Skeletal muscle tissue (tissue), 4 donors: Measurements from ENCODE around the gene NRIP2. TPM values are rescaled to one million over a fixed set of nuclear protein-coding genes. Genes with fewer than 3 reads are reported as not detected.
"Not testable (repeated sequence)": the region's sequence is repeated elsewhere in the genome, so short reads cannot be mapped to it uniquely, and the experiment has no call there.

Experiments
- H3K27ac ChIP-seq: one replicate; pipeline ENCODE4 v1.7.0; 2013; ENCODE audit warnings: mild to moderate bottlenecking, low read depth, low read length, inconsistent platforms
- H3K27me3 ChIP-seq, 3 donors: one replicate each; pipeline ENCODE4 v1.7.0; 2013; ENCODE audit warnings: low read length in 3 of 3; ENCODE audit not compliant: control insufficient read depth in 3 of 3, insufficient read depth in 3 of 3
- H3K36me3 ChIP-seq, 3 donors: one replicate each; pipeline ENCODE4 v1.7.0; 2013; ENCODE audit warnings: low read length in 3 of 3; ENCODE audit not compliant: control insufficient read depth in 3 of 3, insufficient read depth in 3 of 3
- H3K4me1 ChIP-seq, 3 donors: one replicate each; pipeline ENCODE4 v1.7.0; 2013; ENCODE audit warnings: low read length in 3 of 3, mild to moderate bottlenecking in 3 of 3; ENCODE audit not compliant: control insufficient read depth in 3 of 3, insufficient read depth in 3 of 3
- H3K4me3 ChIP-seq, 3 donors: one replicate each; pipeline ENCODE4 v1.7.0; 2013; ENCODE audit warnings: low read length in 3 of 3
- H3K9ac ChIP-seq, 3 donors: one replicate each; pipeline ENCODE4 v1.7.0; 2013; ENCODE audit warnings: low read length in 3 of 3, mild to moderate bottlenecking in 3 of 3, moderate library complexity in 2 of 3, low read depth in 1 of 3
- H3K9me3 ChIP-seq, 3 donors: one replicate each; pipeline ENCODE4 v1.7.0; 2013; ENCODE audit warnings: low read length in 3 of 3; ENCODE audit not compliant: control insufficient read depth in 3 of 3
- total RNA-seq: library from RNA; depleted of rRNA; stranded (reverse); fragments of >200 nt; gene quantifications from one replicate; pipeline ENCODE4 v1.2.3, GENCODE V29; 2014
- donor health status: Osteomylitis.

The NRIP2 gene
- total RNA-seq: 1.0 TPM

GRCh38 chr12:2834581-2835491 is at the start of gene NRIP2:
NRIP2 (minus strand) TSS chr12:2835035; CDS start chr12:2834983, 52 bp downstream.
- Histone ChIP-seq H3K4me1 (peaks cover 13 to 15% (median 14%) of the 10 kb centered on the region in 3 donors), H3K36me3 (peaks cover 7 to 18% (median 17%) of the 10 kb centered on the region in 3 donors), H3K27ac (peak within 1 kb of the TSS; percentile 25), H3K9me3 (no peaks in the 10 kb centered on the region), H3K9ac (peak within 1 kb of the TSS in 2 of 3 donors; percentile 53 to 73), H3K27me3 (peaks cover 0 to 11% (median 3%) of the 10 kb centered on the region in 3 donors), H3K4me3 (peak within 1 kb of the TSS; percentile 44 to 47 (median 46))

GRCh38 chr12:2879853-2880252 is 45.0 kb upstream of the NRIP2 start:
- no peak overlapping the region for H3K9ac ChIP-seq
- no peaks in the 10 kb centered on the region for H3K27me3 ChIP-seq
- peaks cover 5 to 17% (median 9%) of the 10 kb centered on the region in 3 donors for H3K4me1 ChIP-seq
- no peaks in the 10 kb centered on the region for H3K9me3 ChIP-seq
- no peak overlapping the region for H3K27ac ChIP-seq
- no peaks in the 10 kb centered on the region for H3K36me3 ChIP-seq
- H3K4me3 ChIP-seq: no peak overlapping the region

- peaks cover 5 to 17% (median 9%) of the 10 kb centered on the region in 3 donors for H3K4me1 ChIP-seq
- peak overlapping the region; percentile 84 for H3K27ac ChIP-seq
- H3K4me3 ChIP-seq: peak overlapping the region; percentile 86 to 92 (median 87)
- no peaks in the 10 kb centered on the region for H3K36me3 ChIP-seq
- no peaks in the 10 kb centered on the region for H3K27me3 ChIP-seq
- no peaks in the 10 kb centered on the region for H3K9me3 ChIP-seq
- H3K9ac ChIP-seq: peak overlapping the region; percentile 90 to 96 (median 91)
These were observed 43.3 kb upstream of the NRIP2 start for GRCh38 chr12:2877953-2878732.

- Histone ChIP-seq H3K4me1 (peaks cover 5 to 17% (median 9%) of the 10 kb centered on the region in 3 donors), H3K27ac (peak within 1 kb of the TSS; percentile 84), H3K36me3 (no peaks in the 10 kb centered on the region), H3K9ac (peak within 1 kb of the TSS; percentile 90 to 96 (median 91)), H3K4me3 (peak within 1 kb of the TSS; percentile 86 to 92 (median 87)), H3K9me3 (no peaks in the 10 kb centered on the region), H3K27me3 (no peaks in the 10 kb centered on the region)
These were observed 42.5 kb upstream of the NRIP2 start, which contains the start of the genes FOXM1 and RHNO1 for GRCh38 chr12:2877047-2877952. FOXM1 (minus strand) TSS chr12:2877174; CDS start chr12:2874478, 2,696 bp downstream. RHNO1 (plus strand) TSS chr12:2877223; CDS start chr12:2885367, 8,144 bp downstream.

GRCh38 chr12:2876431-2877046 is 41.7 kb upstream of the NRIP2 start:
- H3K27ac ChIP-seq: no peak overlapping the region
- H3K36me3 ChIP-seq: no peaks in the 10 kb centered on the region
- no peaks in the 10 kb centered on the region for H3K9me3 ChIP-seq
- H3K9ac ChIP-seq: peak overlapping the region; percentile 45 to 65 (median 45)
- H3K27me3 ChIP-seq: no peaks in the 10 kb centered on the region
- peak overlapping the region; percentile 71 to 75 (median 73) for H3K4me3 ChIP-seq
- H3K4me1 ChIP-seq: peaks cover 5 to 17% (median 9%) of the 10 kb centered on the region in 3 donors

- H3K36me3 ChIP-seq, H3K9ac ChIP-seq, H3K4me1 ChIP-seq, H3K9me3 ChIP-seq, H3K27ac ChIP-seq, H3K4me3 ChIP-seq, H3K27me3 ChIP-seq: not testable (repeated sequence)
These were observed 34.3 kb upstream of the NRIP2 start for GRCh38 chr12:2868986-2869632.

GRCh38 chr12:2864198-2864597 is 29.4 kb upstream of the NRIP2 start:
- H3K4me1 ChIP-seq: peaks cover 0 to 5% (median 3%) of the 10 kb centered on the region in 3 donors

GRCh38 chr12:2863402-2863801 is 28.6 kb upstream of the NRIP2 start:
- H3K4me1 ChIP-seq: peaks cover 7 to 13% (median 10%) of the 10 kb centered on the region in 3 donors
- H3K9me3 ChIP-seq, H3K4me3 ChIP-seq, H3K36me3 ChIP-seq, H3K9ac ChIP-seq, H3K27me3 ChIP-seq, H3K27ac ChIP-seq: not testable (repeated sequence)

More at GRCh38 chr12:2864198-2864597, 29.4 kb upstream of the NRIP2 start:
- no peak overlapping the region for H3K4me3 ChIP-seq
- no peak overlapping the region for H3K9ac ChIP-seq
- no peaks in the 10 kb centered on the region for H3K27me3 ChIP-seq
- H3K9me3 ChIP-seq: no peaks in the 10 kb centered on the region
- no peak overlapping the region for H3K27ac ChIP-seq
- no peaks in the 10 kb centered on the region for H3K36me3 ChIP-seq
